ENCODE measurements around the gene ASPHD1. TPM values are rescaled to one million over a fixed set of nuclear protein-coding genes. Genes with fewer than 3 reads are reported as not detected.
A peak's percentile ranks its signal among the peaks of the same experiment; 100 is the strongest.

Gene ASPHD1
- not detected for polyA plus RNA-seq (ENCODE audit: low read depth in 6 of 6)

- Mint-ChIP-seq H3K9me3 (peaks cover 0 to 4% (median 0%) of the 10 kb centered on the region in 7 donors), H3K36me3 (peaks cover 0 to 20% of the 10 kb centered on the region in 2 donors), H3K27me3 (peaks cover 12 to 49% (median 40%) of the 10 kb centered on the region in 3 donors), H3K27ac (no peak within 1 kb of the TSS), H3K4me1 (peaks cover 11 to 18% (median 11%) of the 10 kb centered on the region in 3 donors), H3K4me3 (peak within 1 kb of the TSS; percentile 63 to 88 (median 74))
- DNase-seq, result peak; percentile 73
- peak; percentile 77 to 82 for ATAC-seq (ENCODE audit: low read depth in 2 of 2)
Observed at GRCh38 chr16:29900102-29900887, at the start of gene ASPHD1. Gene ASPHD1 (plus strand): TSS chr16:29900488. CDS start chr16:29900972, 484 bp downstream.

- no peaks in the 10 kb centered on the region for H3K9me3 Mint-ChIP-seq
- DNase-seq (no peak), ATAC-seq (ENCODE audit: low read depth in 2 of 2) (no peak)
- no peak overlapping the region for H3K4me3 Mint-ChIP-seq
- H3K36me3 Mint-ChIP-seq, result peaks cover 0 to 9% of the 10 kb centered on the region in 2 donors
- H3K27me3 Mint-ChIP-seq, result no peaks in the 10 kb centered on the region
- H3K27ac Mint-ChIP-seq, result no peak overlapping the region
- peaks cover 0 to 13% (median 0%) of the 10 kb centered on the region in 3 donors for H3K4me1 Mint-ChIP-seq
Observed at GRCh38 chr16:29850998-29851397, 49.3 kb upstream of the ASPHD1 start.

- H3K27ac Mint-ChIP-seq, result no peak overlapping the region
- no peak for DNase-seq
- no peaks in the 10 kb centered on the region for H3K9me3 Mint-ChIP-seq
- H3K36me3 Mint-ChIP-seq, result no peaks in the 10 kb centered on the region
- H3K4me1 Mint-ChIP-seq, result peaks cover 0 to 9% (median 0%) of the 10 kb centered on the region in 3 donors
- H3K4me3 Mint-ChIP-seq, result no peak overlapping the region
- no peaks in the 10 kb centered on the region for H3K27me3 Mint-ChIP-seq
- no peak for ATAC-seq (ENCODE audit: low read depth in 2 of 2)
Observed at GRCh38 chr16:29852654-29853053, 47.6 kb upstream of the ASPHD1 start.

- ATAC-seq (ENCODE audit: low read depth in 2 of 2) (no peak), DNase-seq (no peak)
- H3K27me3 Mint-ChIP-seq, result no peaks in the 10 kb centered on the region
- H3K4me1 Mint-ChIP-seq, result peaks cover 0 to 4% (median 0%) of the 10 kb centered on the region in 3 donors
- H3K4me3 Mint-ChIP-seq, result no peak overlapping the region
- no peak overlapping the region for H3K27ac Mint-ChIP-seq
- H3K36me3 Mint-ChIP-seq, result peaks cover 0 to 16% of the 10 kb centered on the region in 2 donors
- no peaks in the 10 kb centered on the region for H3K9me3 Mint-ChIP-seq
Observed at GRCh38 chr16:29854520-29855100, 45.7 kb upstream of the ASPHD1 start.

GRCh38 chr16:29857133-29857760, 43.0 kb upstream of the ASPHD1 start:
- peaks cover 5 to 25% of the 10 kb centered on the region in 2 donors for H3K36me3 Mint-ChIP-seq
- H3K4me3 Mint-ChIP-seq, result peak overlapping the region in 1 of 8 donors; percentile 7
- no peak for DNase-seq
- H3K4me1 Mint-ChIP-seq, result peaks cover 5 to 22% (median 13%) of the 10 kb centered on the region in 3 donors
- H3K27me3 Mint-ChIP-seq, result no peaks in the 10 kb centered on the region
- no peak for ATAC-seq (ENCODE audit: low read depth in 2 of 2)
- H3K27ac Mint-ChIP-seq, result no peak overlapping the region
- no peaks in the 10 kb centered on the region for H3K9me3 Mint-ChIP-seq

GRCh38 chr16:29858149-29858849, 42.0 kb upstream of the ASPHD1 start:
- no peak for DNase-seq
- Mint-ChIP-seq H3K27me3 (no peaks in the 10 kb centered on the region), H3K36me3 (peaks cover 5 to 25% of the 10 kb centered on the region in 2 donors), H3K9me3 (no peaks in the 10 kb centered on the region), H3K4me1 (peaks cover 9 to 27% (median 22%) of the 10 kb centered on the region in 3 donors), H3K27ac (peak overlapping the region in 1 of 6 donors; percentile 33), H3K4me3 (peak overlapping the region in 2 of 8 donors; percentile 12 to 41)
- ATAC-seq (ENCODE audit: low read depth in 2 of 2), result no peak

GRCh38 chr16:29858974-29859373, 41.3 kb upstream of the ASPHD1 start:
- Mint-ChIP-seq H3K9me3 (no peaks in the 10 kb centered on the region), H3K4me3 (peak overlapping the region in 4 of 8 donors; percentile 9 to 76 (median 57)), H3K4me1 (peaks cover 12 to 30% (median 26%) of the 10 kb centered on the region in 3 donors), H3K27ac (no peak overlapping the region), H3K27me3 (no peaks in the 10 kb centered on the region), H3K36me3 (peaks cover 5 to 25% of the 10 kb centered on the region in 2 donors)
- DNase-seq (no peak), ATAC-seq (ENCODE audit: low read depth in 2 of 2) (no peak)

- Mint-ChIP-seq H3K27me3 (peaks cover 0 to 4% (median 0%) of the 10 kb centered on the region in 3 donors), H3K4me1 (peaks cover 15 to 32% (median 26%) of the 10 kb centered on the region in 3 donors), H3K27ac (no peak overlapping the region), H3K36me3 (peaks cover 5 to 25% of the 10 kb centered on the region in 2 donors), H3K4me3 (peak overlapping the region in 1 of 8 donors; percentile 85), H3K9me3 (no peaks in the 10 kb centered on the region)
- DNase-seq (no peak), ATAC-seq (ENCODE audit: low read depth in 2 of 2) (no peak)
Observed at GRCh38 chr16:29860218-29860617, 40.1 kb upstream of the ASPHD1 start.

GRCh38 chr16:29862383-29862883, 37.9 kb upstream of the ASPHD1 start:
- H3K27me3 Mint-ChIP-seq, result peaks cover 0 to 14% (median under 1%) of the 10 kb centered on the region in 3 donors
- peak overlapping the region; percentile 87 to 100 (median 94) for H3K27ac Mint-ChIP-seq
- no peak for DNase-seq
- H3K4me1 Mint-ChIP-seq, result peaks cover 15 to 32% (median 26%) of the 10 kb centered on the region in 3 donors
- H3K36me3 Mint-ChIP-seq, result peaks cover 5 to 25% of the 10 kb centered on the region in 2 donors
- H3K4me3 Mint-ChIP-seq, result peak overlapping the region; percentile 85 to 99 (median 94)
- no peak for ATAC-seq (ENCODE audit: low read depth in 2 of 2)
- H3K9me3 Mint-ChIP-seq, result no peaks in the 10 kb centered on the region

- Mint-ChIP-seq H3K4me1 (peaks cover 15 to 32% (median 26%) of the 10 kb centered on the region in 3 donors), H3K27ac (peak within 1 kb of the TSS; percentile 97 to 100 (median 99)), H3K27me3 (peaks cover 0 to 19% (median 7%) of the 10 kb centered on the region in 3 donors), H3K36me3 (peaks cover 5 to 24% of the 10 kb centered on the region in 2 donors), H3K9me3 (no peaks in the 10 kb centered on the region), H3K4me3 (peak within 1 kb of the TSS; percentile 85 to 99 (median 94))
- ATAC-seq (ENCODE audit: low read depth in 2 of 2) (peak; percentile 98), DNase-seq (peak; percentile 93)
Observed at GRCh38 chr16:29862884-29863668, 37.2 kb upstream of the ASPHD1 start, which contains the start of gene CDIPT. Gene CDIPT (minus strand): TSS chr16:29863226. CDS start chr16:29862857, 369 bp downstream.

- Mint-ChIP-seq H3K27ac (peak overlapping the region; percentile 97 to 100 (median 99)), H3K4me1 (peaks cover 15 to 32% (median 26%) of the 10 kb centered on the region in 3 donors), H3K4me3 (peak overlapping the region; percentile 85 to 99 (median 94)), H3K27me3 (peaks cover 0 to 19% (median 7%) of the 10 kb centered on the region in 3 donors), H3K9me3 (no peaks in the 10 kb centered on the region), H3K36me3 (peaks cover 5 to 18% of the 10 kb centered on the region in 2 donors)
- DNase-seq (no peak), ATAC-seq (ENCODE audit: low read depth in 2 of 2) (no peak)
Observed at GRCh38 chr16:29863669-29863984, 36.7 kb upstream of the ASPHD1 start.

GRCh38 chr16:29864205-29864604, 36.1 kb upstream of the ASPHD1 start:
- no peaks in the 10 kb centered on the region for H3K9me3 Mint-ChIP-seq
- peaks cover 0 to 19% (median 7%) of the 10 kb centered on the region in 3 donors for H3K27me3 Mint-ChIP-seq
- peak overlapping the region in 2 of 6 donors; percentile 65 to 82 for H3K27ac Mint-ChIP-seq
- DNase-seq, result no peak
- no peak overlapping the region for H3K4me3 Mint-ChIP-seq
- ATAC-seq (ENCODE audit: low read depth in 2 of 2), result no peak
- H3K36me3 Mint-ChIP-seq, result peaks cover 5 to 12% of the 10 kb centered on the region in 2 donors
- peaks cover 15 to 32% (median 26%) of the 10 kb centered on the region in 3 donors for H3K4me1 Mint-ChIP-seq
